Measurements from ENCODE around the gene KIAA1755.

- TF ChIP-seq EZH2 (IDR thresholded peaks at IDR 0.05; ENCODE audit: insufficient read depth, low read length): no peak
- TF ChIP-seq, protein P1, sequence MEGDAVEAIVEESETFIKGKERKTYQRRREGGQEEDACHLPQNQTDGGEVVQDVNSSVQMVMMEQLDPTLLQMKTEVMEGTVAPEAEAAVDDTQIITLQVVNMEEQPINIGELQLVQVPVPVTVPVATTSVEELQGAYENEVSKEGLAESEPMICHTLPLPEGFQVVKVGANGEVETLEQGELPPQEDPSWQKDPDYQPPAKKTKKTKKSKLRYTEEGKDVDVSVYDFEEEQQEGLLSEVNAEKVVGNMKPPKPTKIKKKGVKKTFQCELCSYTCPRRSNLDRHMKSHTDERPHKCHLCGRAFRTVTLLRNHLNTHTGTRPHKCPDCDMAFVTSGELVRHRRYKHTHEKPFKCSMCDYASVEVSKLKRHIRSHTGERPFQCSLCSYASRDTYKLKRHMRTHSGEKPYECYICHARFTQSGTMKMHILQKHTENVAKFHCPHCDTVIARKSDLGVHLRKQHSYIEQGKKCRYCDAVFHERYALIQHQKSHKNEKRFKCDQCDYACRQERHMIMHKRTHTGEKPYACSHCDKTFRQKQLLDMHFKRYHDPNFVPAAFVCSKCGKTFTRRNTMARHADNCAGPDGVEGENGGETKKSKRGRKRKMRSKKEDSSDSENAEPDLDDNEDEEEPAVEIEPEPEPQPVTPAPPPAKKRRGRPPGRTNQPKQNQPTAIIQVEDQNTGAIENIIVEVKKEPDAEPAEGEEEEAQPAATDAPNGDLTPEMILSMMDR (IDR thresholded peaks at IDR 0.05; ENCODE audit: insufficient read depth, low read depth, low read length): no peak
These were observed 4.5 kb downstream of the KIAA1755 start for GRCh38 chr20:38256021-38256420.

Measured in astrocyte (in vitro differentiated cells and primary cell).